NCI-H510A (cell line): ENCODE measurements around the gene CRABP2.
A peak's percentile ranks its signal among the peaks of the same experiment; 100 is the strongest.

ENCODE experiments used
- DNase-seq: peaks from one replicate; lab custom pipeline; 2025; lab: John Stamatoyannopoulos, UW

Gene CRABP2

GRCh38 chr1:156689953-156690674 is 15.3 kb downstream of the CRABP2 start:
- DNase-seq: no peak

DNA sequence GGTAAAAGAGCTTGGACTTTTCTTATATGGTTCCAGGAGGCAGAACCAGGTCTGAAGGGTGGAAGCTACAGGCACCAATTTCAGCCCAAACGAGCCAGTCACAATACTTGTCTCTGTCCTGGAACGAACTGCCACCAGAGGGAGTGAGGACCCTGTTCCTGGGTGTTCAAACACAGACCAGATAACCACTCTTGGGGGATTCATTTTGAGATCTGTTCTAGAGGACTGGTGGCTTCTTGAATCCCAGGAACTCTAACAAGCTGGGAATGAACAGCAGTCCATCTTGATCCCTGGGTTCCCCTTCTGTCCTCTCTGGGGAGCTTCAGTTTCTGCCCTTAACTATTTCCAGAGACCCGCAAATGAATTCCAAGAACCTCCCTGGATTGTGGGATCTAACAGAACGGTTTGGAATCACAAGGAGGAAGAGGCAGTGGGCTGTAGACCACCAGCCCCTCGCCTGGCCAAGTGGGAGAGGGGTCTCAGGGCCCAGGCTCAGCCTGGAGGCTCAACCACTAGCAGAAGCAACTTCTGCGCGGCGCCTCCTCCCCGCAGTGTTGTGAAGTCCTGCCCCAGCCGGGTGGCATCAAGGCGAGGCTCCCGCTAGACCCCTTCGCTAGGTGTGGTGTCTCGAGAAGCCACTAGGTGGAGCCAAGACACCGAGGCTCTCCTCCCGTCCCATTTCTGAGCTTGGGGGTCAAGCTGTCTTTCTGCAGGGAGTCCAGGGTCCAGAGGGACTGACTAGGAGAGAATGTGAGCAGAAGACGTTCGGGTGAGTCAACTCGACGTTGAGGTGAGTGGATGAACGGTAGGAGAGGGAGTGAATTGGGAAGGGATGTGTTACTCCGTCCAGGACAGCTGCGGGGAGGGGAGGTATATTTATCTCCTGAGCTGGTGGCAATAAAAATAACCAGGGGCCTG is 16.1 kb downstream of the CRABP2 start:
- DNase-seq: peak; percentile 84

DNA sequence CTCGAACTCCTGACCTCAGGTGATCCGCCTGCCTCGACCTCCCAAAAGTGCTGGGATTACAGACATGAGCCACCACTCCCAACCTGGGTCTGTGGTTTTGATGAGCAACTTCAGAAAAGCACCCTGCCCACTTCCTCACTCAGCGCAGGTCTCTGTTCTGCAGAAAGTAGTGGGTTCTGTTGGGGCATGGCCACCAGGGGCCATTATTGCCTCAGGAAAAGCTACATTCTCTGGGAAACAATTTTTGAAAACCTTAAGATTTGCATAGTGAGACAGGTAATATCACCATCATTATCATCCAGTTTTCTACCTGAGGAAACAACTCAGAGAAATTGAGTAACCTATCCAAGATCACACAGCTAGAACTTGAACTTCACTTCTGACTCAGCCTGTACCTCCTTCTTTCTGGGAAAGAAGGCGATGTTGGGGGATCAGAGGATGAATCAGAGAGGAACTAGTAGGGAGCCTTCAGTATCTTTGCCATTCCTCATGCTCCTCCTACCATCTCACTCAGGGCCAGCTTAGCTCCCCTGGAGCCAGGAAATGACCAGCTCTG is 21.1 kb downstream of the CRABP2 start:
- DNase-seq: no peak

GRCh38 chr1:156682166-156682890 is 23.1 kb downstream of the CRABP2 start:
- DNase-seq: no peak

- no peak for DNase-seq
These were observed 24.0 kb downstream of the CRABP2 start for GRCh38 chr1:156681196-156681960.

- no peak for DNase-seq
These were observed 25.3 kb downstream of the CRABP2 start for GRCh38 chr1:156680056-156680455.

- DNase-seq: no peak
These were observed 27.5 kb downstream of the CRABP2 start for GRCh38 chr1:156677616-156678596.

- no peak for DNase-seq
These were observed 28.4 kb downstream of the CRABP2 start, which contains the start of gene NES for GRCh38 chr1:156676820-156677615. NES (minus strand) TSS chr1:156677407; CDS start chr1:156677264, 143 bp downstream.

DNA sequence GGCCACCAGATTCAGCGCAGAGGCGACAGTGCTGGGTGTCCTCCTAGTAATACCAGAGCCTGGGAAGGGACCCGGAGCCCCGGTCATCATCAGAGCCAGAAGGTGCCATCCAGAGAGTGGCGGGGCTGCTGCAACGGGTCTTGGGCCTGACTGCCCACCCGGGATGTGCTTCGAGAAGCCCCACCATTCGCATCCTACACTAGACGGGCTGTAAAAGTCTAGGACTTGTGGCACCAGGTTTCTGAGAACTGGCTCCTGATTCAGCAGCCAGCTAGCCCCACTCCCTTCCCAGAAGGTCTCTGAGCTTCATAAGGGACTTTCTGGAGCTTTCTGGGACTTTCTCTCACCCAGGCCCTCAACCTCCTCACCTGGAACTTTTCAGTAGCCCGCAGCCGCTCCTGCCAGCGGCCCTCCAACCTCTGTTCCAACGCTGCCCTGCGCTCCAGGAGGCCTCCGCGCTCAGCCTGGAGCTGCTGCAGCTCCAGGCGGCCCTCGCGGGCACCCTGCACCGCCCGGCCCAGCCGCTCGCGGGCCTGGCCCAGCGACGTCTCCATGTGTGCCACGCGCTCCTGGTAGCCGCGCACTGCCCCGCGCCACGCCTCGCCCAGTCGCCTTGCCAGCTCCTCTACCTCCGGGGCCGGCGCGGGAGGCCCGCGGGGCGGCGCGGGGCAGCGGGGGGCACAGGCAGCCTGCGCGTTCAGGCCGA is 29.1 kb downstream of the CRABP2 start:
- DNase-seq: no peak

- DNase-seq: no peak
These were observed 29.9 kb downstream of the CRABP2 start for GRCh38 chr1:156675210-156676113.

- DNase-seq: no peak
These were observed 31.8 kb downstream of the CRABP2 start for GRCh38 chr1:156673387-156674121.

DNA sequence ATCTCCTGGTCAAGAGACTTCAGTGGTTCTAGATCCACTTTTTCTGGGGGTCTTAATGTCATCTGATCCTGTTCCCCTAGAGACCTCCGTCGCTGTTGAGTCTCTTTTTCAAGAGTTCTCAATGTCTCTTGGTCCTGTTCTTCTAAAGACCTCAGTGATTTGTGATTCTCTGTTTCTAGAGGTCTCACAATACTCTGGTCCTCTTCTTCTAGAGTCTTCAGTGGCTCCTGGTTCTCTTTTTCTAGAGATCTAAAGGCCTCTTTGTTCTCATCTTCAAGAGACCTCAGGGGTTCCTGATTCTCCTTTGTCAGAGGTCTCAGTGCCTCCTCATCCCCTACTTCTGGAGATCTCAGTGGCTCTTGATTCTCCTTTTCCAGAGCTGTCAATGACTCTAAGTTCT is 33.6 kb downstream of the CRABP2 start:
- DNase-seq: no peak

DNA sequence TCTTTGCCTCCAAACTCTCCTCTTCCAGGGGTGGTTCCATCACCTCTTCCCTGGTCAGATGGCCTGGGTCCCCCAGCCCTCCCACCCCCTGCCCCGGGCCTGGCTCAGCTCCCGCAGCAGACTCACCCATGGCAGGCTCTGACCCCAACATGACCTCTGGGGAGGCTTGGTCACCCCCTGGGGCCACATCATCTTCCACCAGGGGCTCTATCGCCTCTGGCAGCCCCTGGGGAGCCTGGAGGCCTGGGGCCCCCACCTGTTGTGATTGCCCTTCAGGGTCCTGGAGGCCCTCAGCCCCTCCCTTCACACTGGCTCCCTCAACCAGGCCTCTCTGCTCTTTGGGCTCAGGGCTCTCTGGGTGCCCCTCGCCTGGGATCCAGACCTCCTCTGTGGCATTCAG is 34.6 kb downstream of the CRABP2 start:
- no peak for DNase-seq

GRCh38 chr1:156670359-156670758 is 35.0 kb downstream of the CRABP2 start:
- no peak for DNase-seq

GRCh38 chr1:156669794-156670193 is 35.6 kb downstream of the CRABP2 start:
- no peak for DNase-seq

- no peak for DNase-seq
These were observed 36.4 kb downstream of the CRABP2 start for GRCh38 chr1:156668801-156669637.
